NCI-H1436 treated with DMSO at 0.1 percent for 48 hours (cell line): ENCODE measurements around the gene C19orf38.

Experiments
- DNase-seq: peaks from one replicate; lab custom pipeline; 2025; lab: John Stamatoyannopoulos, UW

The C19orf38 gene

GRCh38 chr19:10848230-10848856, at the start of gene C19orf38:
TSS of gene C19orf38 (plus strand) at chr19:10848415. CDS start at chr19:10848509, 94 bp downstream.
- no peak for DNase-seq

- DNase-seq: no peak
Observed at GRCh38 chr19:10800488-10800887, 47.7 kb upstream of the C19orf38 start.

- no peak for DNase-seq
Observed at GRCh38 chr19:10802479-10802878, 45.7 kb upstream of the C19orf38 start.

GRCh38 chr19:10803252-10803651, 45.0 kb upstream of the C19orf38 start:
- no peak for DNase-seq

- DNase-seq: no peak
Observed at GRCh38 chr19:10805065-10805757, 43.0 kb upstream of the C19orf38 start.

- no peak for DNase-seq
Observed at GRCh38 chr19:10805758-10806247, 42.4 kb upstream of the C19orf38 start.

- DNase-seq: no peak
Observed at GRCh38 chr19:10808937-10809649, 39.1 kb upstream of the C19orf38 start.

GRCh38 chr19:10809651-10810285, 38.4 kb upstream of the C19orf38 start:
- no peak for DNase-seq

GRCh38 chr19:10811391-10812111, 36.7 kb upstream of the C19orf38 start:
- no peak for DNase-seq

GRCh38 chr19:10812196-10812595, 36.0 kb upstream of the C19orf38 start:
- no peak for DNase-seq

- no peak for DNase-seq
Observed at GRCh38 chr19:10812902-10813404, 35.3 kb upstream of the C19orf38 start.

- no peak for DNase-seq
Observed at GRCh38 chr19:10815007-10815536, 33.1 kb upstream of the C19orf38 start.

- DNase-seq: no peak
Observed at GRCh38 chr19:10815969-10816644, 32.1 kb upstream of the C19orf38 start.

- DNase-seq: no peak
Observed at GRCh38 chr19:10816691-10817090, 31.5 kb upstream of the C19orf38 start.

- no peak for DNase-seq
Observed at GRCh38 chr19:10817291-10818038, 30.8 kb upstream of the C19orf38 start.

GRCh38 chr19:10818301-10819123, 29.7 kb upstream of the C19orf38 start:
- DNase-seq: no peak

- DNase-seq: no peak
Observed at GRCh38 chr19:10819124-10820060, 28.8 kb upstream of the C19orf38 start.

- no peak for DNase-seq
Observed at GRCh38 chr19:10820173-10820572, 28.0 kb upstream of the C19orf38 start.
